K562 (cell line): ENCODE results near the gene PTP4A1. TPM values are rescaled to one million over a fixed set of nuclear protein-coding genes. Genes with fewer than 3 reads are reported as not detected.
A peak's percentile ranks its signal among the peaks of the same experiment; 100 is the strongest.

Experiments
- CBX3 ChIP-seq, 2 experiments: IDR thresholded peaks; 1 replicate in 1 of 2; 2 replicates in 1 of 2; pipeline ENCODE4 v1.6.1; 2012; ENCODE audit warnings: inconsistent platforms in 2 of 2, low read length in 2 of 2, borderline replicate concordance in 1 of 2, control low read depth in 1 of 2
- CSDE1 ChIP-seq, 2 experiments: fragments of 450-650 bp; IDR thresholded peaks; 2 replicates each; pipeline ENCODE4 v1.6.1; 2016; ENCODE audit warnings: mild to moderate bottlenecking in 1 of 2
- CTBP1 ChIP-seq: fragments of 450-650 bp; IDR thresholded peaks from 2 replicates; pipeline ENCODE4 v1.6.1; 2016; ENCODE audit warnings: borderline replicate concordance
- DIDO1 ChIP-seq: fragments of 450-650 bp; IDR thresholded peaks from 2 replicates; pipeline ENCODE4 v1.6.1; 2016; ENCODE audit warnings: low read depth, missing biosample characterization, missing genetic modification characterization
- EHMT2 ChIP-seq: fragments of 450-650 bp; IDR thresholded peaks from 2 replicates; pipeline ENCODE4 v1.6.1; 2018; ENCODE audit warnings: antibody characterized with exemption
- SMC3 ChIP-seq: conservative IDR thresholded peaks from 2 replicates; pipeline ENCODE4 v1.6.1; 2011; ENCODE audit warnings: low read depth, low read length, improper control_type of control experiment; ENCODE audit not compliant: insufficient read depth
- STAG1 ChIP-seq: sonication (generic); formaldehyde crosslinking; IDR thresholded peaks from 2 replicates; pipeline ENCODE4 v1.5.0; 2020; ENCODE audit warnings: missing genetic modification reagents, borderline replicate concordance
- ZFP36 ChIP-seq: fragments of 150-350 bp; IDR thresholded peaks from 2 replicates; pipeline ENCODE4 v1.6.1; 2018; ENCODE audit warnings: low read length, low read depth; ENCODE audit not compliant: partially characterized antibody
- polyA plus RNA-seq, 8 experiments: library from polyadenylated mRNA; depleted of rRNA in 4 of 8; stranded (reverse) in 5 of 8; unstranded in 3 of 8; fragments of >200 nt; fragmentation: Nextera tagmentation in 2 of 8; fragmentation: Illumina TruSeq in 1 of 8; extraction: Ambion mirVana in 2 of 8; extraction: Trizol in 1 of 8; gene quantifications; 2 replicates each; pipeline versions ENCODE4 v1.2.1 to v1.2.3, GENCODE V29; 2011 to 2014; ENCODE audit warnings: inconsistent platforms in 1 of 8, missing spikeins in 1 of 8
- total RNA-seq, 7 experiments: library from RNA; depleted of rRNA in 6 of 7; stranded (reverse); fragments of >200 nt in 6 of 7; fragmentation: Illumina TruSeq in 2 of 7; extraction: Trizol in 2 of 7; gene quantifications; 2 replicates each; pipeline versions ENCODE4 v1.2.1 to v1.2.3, GENCODE V29; 2011 to 2021; ENCODE audit warnings: low replicate concordance in 1 of 7
- TF ChIP-seq, protein P1 (sequence below): fragments of 450-650 bp; IDR thresholded peaks from 2 replicates; pipeline ENCODE4 v1.6.1; 2014; ENCODE audit warnings: low read depth, mild to moderate bottlenecking, moderate library complexity, borderline replicate concordance
- TF ChIP-seq, protein P2 (sequence below): fragments of 450-650 bp; IDR thresholded peaks from 2 replicates; pipeline ENCODE4 v1.6.1; 2016; ENCODE audit warnings: antibody characterized with exemption

PTP4A1 gene
- total and polyA plus RNA-seq, 9 of the 15 experiments (the other 6 are each of a cell fraction or from before 2014, with no cell fraction given): 3.7 to 67.5 (median 13.1) TPM

DNA sequence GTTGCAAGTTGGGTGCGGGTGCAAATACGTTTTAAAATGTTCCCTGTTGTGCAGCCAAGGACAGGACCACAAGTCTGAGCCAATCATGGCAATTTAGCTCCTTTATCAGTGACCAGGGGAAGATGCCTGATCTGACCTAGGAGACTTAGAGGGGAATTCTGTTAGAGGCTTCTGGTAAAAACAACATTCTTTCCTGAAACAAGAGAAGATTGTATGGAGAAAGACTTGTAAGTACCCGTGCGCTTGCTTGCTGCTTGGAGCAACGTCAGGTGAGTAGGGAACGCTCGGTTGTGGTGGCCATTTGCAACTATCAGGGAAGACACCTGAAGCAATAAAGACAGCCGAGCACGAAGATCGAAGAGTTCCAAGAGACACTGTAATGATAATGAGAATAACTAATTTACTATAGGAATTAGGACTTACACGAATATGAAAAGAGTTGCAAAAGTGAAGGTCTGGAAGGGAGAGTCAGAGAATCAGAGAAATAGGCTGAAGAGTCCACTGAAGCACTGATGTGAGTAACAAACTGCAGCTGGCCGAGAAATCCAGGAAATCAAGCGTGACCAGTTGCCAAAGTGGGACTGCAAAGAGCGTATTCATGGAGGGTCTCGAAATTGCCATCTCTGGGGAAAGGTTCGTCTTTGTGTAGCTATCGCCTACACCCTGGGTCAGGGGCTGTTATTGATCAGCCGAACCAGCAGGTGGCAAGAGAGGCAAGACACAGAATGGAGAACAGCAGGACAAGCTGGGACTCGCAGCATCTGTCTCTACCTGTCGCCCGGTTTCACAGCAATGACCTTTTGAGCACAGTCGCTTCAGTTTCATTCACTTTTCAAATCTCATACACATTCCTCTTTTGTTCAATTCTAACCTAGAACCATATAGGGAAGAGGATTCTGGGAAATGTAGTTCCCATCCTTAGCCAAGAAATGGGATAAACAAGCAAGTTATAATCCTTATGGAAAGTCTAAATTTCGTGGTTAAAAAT, 26.1 kb downstream of the PTP4A1 start (continued):
- TF ChIP-seq, protein P1, sequence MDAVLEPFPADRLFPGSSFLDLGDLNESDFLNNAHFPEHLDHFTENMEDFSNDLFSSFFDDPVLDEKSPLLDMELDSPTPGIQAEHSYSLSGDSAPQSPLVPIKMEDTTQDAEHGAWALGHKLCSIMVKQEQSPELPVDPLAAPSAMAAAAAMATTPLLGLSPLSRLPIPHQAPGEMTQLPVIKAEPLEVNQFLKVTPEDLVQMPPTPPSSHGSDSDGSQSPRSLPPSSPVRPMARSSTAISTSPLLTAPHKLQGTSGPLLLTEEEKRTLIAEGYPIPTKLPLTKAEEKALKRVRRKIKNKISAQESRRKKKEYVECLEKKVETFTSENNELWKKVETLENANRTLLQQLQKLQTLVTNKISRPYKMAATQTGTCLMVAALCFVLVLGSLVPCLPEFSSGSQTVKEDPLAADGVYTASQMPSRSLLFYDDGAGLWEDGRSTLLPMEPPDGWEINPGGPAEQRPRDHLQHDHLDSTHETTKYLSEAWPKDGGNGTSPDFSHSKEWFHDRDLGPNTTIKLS: peak; percentile 42; the same call in 1 of the 2 replicates
- TF ChIP-seq CBX3 (IDR thresholded peaks at IDR 0.05; ENCODE audit: borderline replicate concordance in 1 of 2, low read length in 2 of 2) (0 out of 3 replicates have a peak, but pooled peaks of 1 of the 2 experiments have one; percentile 32), STAG1 (CRISPR knock-in tag) (peak; percentile 52; the same call in 1 of the 2 replicates), SMC3 (peak; percentile 82), ZFP36 (peak; percentile 13), CTBP1 (peak; percentile 60; the same call in 1 of the 2 replicates), EHMT2 (peak; percentile 42; the same call in 1 of the 2 replicates), CSDE1 (IDR thresholded peaks at IDR 0.05) (no peak), DIDO1 (tag) (0 out of 2 replicates have a peak, but pooled peaks have one; percentile 26)
- TF ChIP-seq, protein P2, sequence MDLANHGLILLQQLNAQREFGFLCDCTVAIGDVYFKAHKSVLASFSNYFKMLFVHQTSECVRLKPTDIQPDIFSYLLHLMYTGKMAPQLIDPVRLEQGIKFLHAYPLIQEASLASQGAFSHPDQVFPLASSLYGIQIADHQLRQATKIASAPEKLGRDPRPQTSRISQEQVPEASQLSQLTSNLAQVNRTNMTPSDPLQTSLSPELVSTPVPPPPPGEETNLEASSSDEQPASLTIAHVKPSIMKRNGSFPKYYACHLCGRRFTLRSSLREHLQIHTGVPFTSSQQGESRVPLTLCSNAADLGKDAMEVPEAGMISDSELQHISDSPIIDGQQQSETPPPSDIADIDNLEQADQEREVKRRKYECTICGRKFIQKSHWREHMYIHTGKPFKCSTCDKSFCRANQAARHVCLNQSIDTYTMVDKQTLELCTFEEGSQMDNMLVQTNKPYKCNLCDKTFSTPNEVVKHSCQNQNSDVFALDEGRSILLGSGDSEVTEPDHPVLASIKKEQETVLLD: no peak
